K562 (cell line): Measurements from ENCODE around the gene ARHGEF25. TPM values are rescaled to one million over a fixed set of nuclear protein-coding genes. Genes with fewer than 3 reads are reported as not detected.

Source experiments
- ATAC-seq: fragments of 200-7000 bp; cut with Tn5 transposase; 3 replicates; pipeline ENCODE4 v1.9.1; 2020; ENCODE audit warnings: moderate library complexity
- BruUV-seq: library from RNA; stranded (reverse); fragments of 400-500 nt; replicated peaks from 2 replicates; lab custom pipeline; 2021; lab: Mats Ljungman, UMichigan
- CTCF ChIA-PET: fragments of 300-600 bp; formaldehyde crosslinking; extraction: SDS; loops from one replicate; lab custom pipeline; 2021; ENCODE audit warnings: low intra/inter-chr PET ratio; lab: Yijun Ruan, JAX
- POLR2A ChIA-PET: fragments of 300-600, 350-650 bp; sonication (Branson Sonifier 250); formaldehyde crosslinking; extraction: SDS; loops from one replicate; lab custom pipeline; 2021; ENCODE audit warnings: antibody characterized with exemption, inconsistent platforms; lab: Yijun Ruan, JAX
- DNase-seq, 4 experiments: peaks; one replicate each; pipeline versions ENCODE4 v3.0.0 to v3.0.0-alpha.2; 2011 to 2018; ENCODE audit warnings: low spot score in 3 of 4, mixed read lengths in 3 of 4; ENCODE audit errors: extremely low read depth in 1 of 4
- FAIRE-seq: peaks from 2 replicates; lab custom pipeline; 2011; peaks lifted over from hg19 to GRCh38; lab: Jason Lieb, UNC
- H2AFZ ChIP-seq: 2 replicates; pipeline ENCODE4 v1.6.0; 2011; ENCODE audit warnings: low read depth, low read length, control low read depth, inconsistent platforms
- H3K27ac ChIP-seq: fragments of 200-600 bp; 3 replicates; pipeline ENCODE4 v1.8.0; 2011; ENCODE audit warnings: low read depth, mild to moderate bottlenecking, control low read depth, inconsistent platforms, low read length, moderate library complexity, mixed read lengths; ENCODE audit errors: extremely low read depth
- H3K27me3 ChIP-seq, 2 experiments: fragments of 300-600 bp in 1 of 2; 2 replicates in 1 of 2; 3 replicates in 1 of 2; pipeline versions ENCODE4 v1.6.0 to v1.8.0; 2011; ENCODE audit warnings: inconsistent platforms in 2 of 2, low read length in 2 of 2, mild to moderate bottlenecking in 1 of 2, mixed read lengths in 1 of 2, moderate library complexity in 1 of 2; ENCODE audit not compliant: control insufficient read depth in 2 of 2, insufficient read depth in 2 of 2
- H3K36me3 ChIP-seq: fragments of 300-600 bp; 3 replicates; pipeline ENCODE4 v1.8.0; 2011; ENCODE audit warnings: mild to moderate bottlenecking, low read length, inconsistent platforms; ENCODE audit not compliant: control insufficient read depth, insufficient read depth
- H3K4me1 ChIP-seq, 2 experiments: fragments of 200-600 bp in 1 of 2; replicated peaks in 1 of 2; 2 replicates in 1 of 2; 3 replicates in 1 of 2; pipeline versions ENCODE4 v1.5.1 to v1.8.0; 2011; ENCODE audit warnings: inconsistent platforms in 2 of 2, low read length in 2 of 2, mild to moderate bottlenecking in 1 of 2, mixed read lengths in 1 of 2, moderate library complexity in 1 of 2; ENCODE audit not compliant: control insufficient read depth in 2 of 2, insufficient read depth in 2 of 2
- H3K4me2 ChIP-seq: 2 replicates; pipeline ENCODE4 v1.6.1; 2011; ENCODE audit warnings: low read length, control low read depth, inconsistent platforms, mixed read lengths; ENCODE audit not compliant: insufficient read depth
- H3K4me3 ChIP-seq: fragments of 200-600 bp; sonication (generic), shearing (Covaris generic); 2 replicates; pipeline ENCODE4 v1.5.1; 2016; ENCODE audit warnings: control low read depth, inconsistent platforms
- H3K79me2 ChIP-seq: fragments of 200-600 bp; 3 replicates; pipeline ENCODE4 v1.8.0; 2011; ENCODE audit warnings: low read length, inconsistent platforms; ENCODE audit not compliant: control insufficient read depth, insufficient read depth
- H3K9ac ChIP-seq, 2 experiments: 2 replicates each; pipeline versions ENCODE4 v1.6.0 to v1.6.1; 2011; ENCODE audit warnings: low read depth in 2 of 2, low read length in 2 of 2, control low read depth in 1 of 2, inconsistent platforms in 1 of 2, mild to moderate bottlenecking in 1 of 2, mixed read lengths in 1 of 2; ENCODE audit not compliant: insufficient read depth in 1 of 2
- H3K9me1 ChIP-seq: one replicate; pipeline ENCODE4 v1.6.0; 2011; ENCODE audit warnings: inconsistent platforms, mild to moderate bottlenecking, low read length, moderate library complexity; ENCODE audit not compliant: control insufficient read depth, insufficient read depth
- H3K9me3 ChIP-seq: replicated peaks from 2 replicates; pipeline ENCODE4 v1.5.1; 2011; ENCODE audit warnings: low read depth, low read length, inconsistent platforms; ENCODE audit not compliant: control insufficient read depth, insufficient read depth
- H4K20me1 ChIP-seq: replicated peaks from 2 replicates; pipeline ENCODE4 v1.6.1; 2011; ENCODE audit warnings: low read length, inconsistent platforms, mixed read lengths; ENCODE audit not compliant: control insufficient read depth, insufficient read depth
- EGR1 ChIP-seq: fragments of 450-650 bp; conservative IDR thresholded peaks from 2 replicates; pipeline ENCODE4 v1.6.1; 2017; ENCODE audit warnings: mild to moderate bottlenecking
- WGBS: fragments of 100-300 bp; shearing (Covaris generic); methylation state at CpG from one replicate; pipeline ENCODE4 v1.1.6; 2016; ENCODE audit warnings: low coverage, mixed read lengths; ENCODE audit not compliant: insufficient coverage; ENCODE audit errors: missing lambda C conversion rate; 5-methylcytosine and 5-hydroxymethylcytosine counted together
- in situ Hi-C: fragments of 300-500 bp; cut with MboI; formaldehyde crosslinking; loops from 4 replicates; pipeline ENCODE4 v1.15.0; 2018; ENCODE audit warnings: inconsistent platforms, mixed read lengths
- intact Hi-C: fragments of 100-400 bp; cut with micrococcal nuclease; formaldehyde crosslinking; loops from 2 replicates; pipeline ENCODE4 v1.14.2; 2022
- polyA plus RNA-seq, 8 experiments: library from polyadenylated mRNA; depleted of rRNA in 4 of 8; stranded (reverse) in 5 of 8; unstranded in 3 of 8; fragments of >200 nt; fragmentation: Nextera tagmentation in 2 of 8; fragmentation: Illumina TruSeq in 1 of 8; extraction: Ambion mirVana in 2 of 8; extraction: Trizol in 1 of 8; gene quantifications; 2 replicates each; pipeline versions ENCODE4 v1.2.1 to v1.2.3, GENCODE V29; 2011 to 2014; ENCODE audit warnings: inconsistent platforms in 1 of 8, missing spikeins in 1 of 8
- total RNA-seq, 7 experiments: library from RNA; depleted of rRNA in 6 of 7; stranded (reverse); fragments of >200 nt in 6 of 7; fragmentation: Illumina TruSeq in 2 of 7; extraction: Trizol in 2 of 7; gene quantifications; 2 replicates each; pipeline versions ENCODE4 v1.2.1 to v1.2.3, GENCODE V29; 2011 to 2021; ENCODE audit warnings: low replicate concordance in 1 of 7
- TF ChIP-seq, protein P1 (sequence below): fragments of 450-650 bp; IDR thresholded peaks from 2 replicates; pipeline ENCODE4 v1.6.1; 2016; ENCODE audit warnings: mild to moderate bottlenecking

Gene ARHGEF25
- total and polyA plus RNA-seq, 9 of the 15 experiments (the other 6 are each of a cell fraction or from before 2014, with no cell fraction given), result 0.13 to 17.3 (median 11.6) TPM

- H3K9me1 ChIP-seq, result no peaks in the 10 kb centered on the region
- no peak overlapping the region for H3K4me2 ChIP-seq
- no TSS peak for BruUV-seq
- 0 out of 2 replicates have a peak, but pooled peaks have one; percentile 9 for TF ChIP-seq EGR1
- TF ChIP-seq, protein P1, sequence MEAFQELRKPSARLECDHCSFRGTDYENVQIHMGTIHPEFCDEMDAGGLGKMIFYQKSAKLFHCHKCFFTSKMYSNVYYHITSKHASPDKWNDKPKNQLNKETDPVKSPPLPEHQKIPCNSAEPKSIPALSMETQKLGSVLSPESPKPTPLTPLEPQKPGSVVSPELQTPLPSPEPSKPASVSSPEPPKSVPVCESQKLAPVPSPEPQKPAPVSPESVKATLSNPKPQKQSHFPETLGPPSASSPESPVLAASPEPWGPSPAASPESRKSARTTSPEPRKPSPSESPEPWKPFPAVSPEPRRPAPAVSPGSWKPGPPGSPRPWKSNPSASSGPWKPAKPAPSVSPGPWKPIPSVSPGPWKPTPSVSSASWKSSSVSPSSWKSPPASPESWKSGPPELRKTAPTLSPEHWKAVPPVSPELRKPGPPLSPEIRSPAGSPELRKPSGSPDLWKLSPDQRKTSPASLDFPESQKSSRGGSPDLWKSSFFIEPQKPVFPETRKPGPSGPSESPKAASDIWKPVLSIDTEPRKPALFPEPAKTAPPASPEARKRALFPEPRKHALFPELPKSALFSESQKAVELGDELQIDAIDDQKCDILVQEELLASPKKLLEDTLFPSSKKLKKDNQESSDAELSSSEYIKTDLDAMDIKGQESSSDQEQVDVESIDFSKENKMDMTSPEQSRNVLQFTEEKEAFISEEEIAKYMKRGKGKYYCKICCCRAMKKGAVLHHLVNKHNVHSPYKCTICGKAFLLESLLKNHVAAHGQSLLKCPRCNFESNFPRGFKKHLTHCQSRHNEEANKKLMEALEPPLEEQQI, result no peak
- no peak overlapping the region for H3K4me3 ChIP-seq
- H3K4me1 ChIP-seq, result peaks cover 27 to 32% of the 10 kb centered on the region in 2 experiments
- H2AFZ ChIP-seq, result peak overlapping the region; percentile 58; the same call in 1 of the 2 replicates
- POLR2A ChIA-PET, result interaction anchor here (0.6 to 2.1 kb wide), 10 partner anchors 11 to 85 kb away, joined by 3 to 9 read pairs (median 4); partner anchors contain the start of genes DDIT3 and PIP4K2C
- peaks cover 19% of the 10 kb centered on the region; the same call in 2 of the 3 replicates for H3K36me3 ChIP-seq
- CTCF ChIA-PET, result no interaction called here
- DNase-seq, result no peak
- in situ Hi-C loops (no loop called here), intact Hi-C loops (no loop called here)
- H3K9ac ChIP-seq, result no peak overlapping the region; a peak in 1 of 4 replicates
- 50% methylated on average over 4 of the region's 4 CpGs for WGBS
- H3K79me2 ChIP-seq, result no peaks in the 10 kb centered on the region
- H4K20me1 ChIP-seq, result no peaks in the 10 kb centered on the region
- H3K27ac ChIP-seq, result no peak overlapping the region
- H3K27me3 ChIP-seq, result no peaks in the 10 kb centered on the region
- ATAC-seq, result no peak
- FAIRE-seq, result no peak
- H3K9me3 ChIP-seq, result no peaks in the 10 kb centered on the region
Measured at GRCh38 chr12:57605811-57606311, 5.4 kb upstream of the ARHGEF25 start.
